Activated T-helper 1 cell treated with anti-CD3 and anti-CD28 coated beads, Interleukin-2, amount 50 U/mL, for 16 hours (primary cell): ENCODE data around the gene CACNA1B.

Source experiments
- DNase-seq, 2 donors: peaks; one replicate each; pipeline ENCODE4 v3.0.0-alpha.2; 2020; ENCODE audit warnings: low read depth in 1 of 2, low spot score in 1 of 2

The CACNA1B gene

GRCh38 chr9:137959641-137960411, 82.2 kb downstream of the CACNA1B start:
- DNase-seq: no peak

GRCh38 chr9:137960496-137960895, 82.9 kb downstream of the CACNA1B start:
- DNase-seq: no peak

GRCh38 chr9:137963525-137963924, 85.9 kb downstream of the CACNA1B start:
- DNase-seq: no peak

GRCh38 chr9:137965177-137965795, 87.7 kb downstream of the CACNA1B start:
- no peak for DNase-seq

GRCh38 chr9:137967280-137967953, 89.8 kb downstream of the CACNA1B start:
- no peak for DNase-seq

- DNase-seq: no peak
These were observed 90.7 kb downstream of the CACNA1B start for GRCh38 chr9:137968235-137968634.

GRCh38 chr9:137969008-137969407, 91.4 kb downstream of the CACNA1B start:
- DNase-seq: no peak

GRCh38 chr9:137969685-137970084, 92.1 kb downstream of the CACNA1B start:
- no peak for DNase-seq

- no peak for DNase-seq
These were observed 92.5 kb downstream of the CACNA1B start for GRCh38 chr9:137970098-137970497.

- DNase-seq: no peak
These were observed 93.3 kb downstream of the CACNA1B start for GRCh38 chr9:137970686-137971476.

- DNase-seq: no peak
These were observed 94.0 kb downstream of the CACNA1B start for GRCh38 chr9:137971477-137972138.

- DNase-seq: no peak
These were observed 94.9 kb downstream of the CACNA1B start for GRCh38 chr9:137972355-137972987.

- DNase-seq: no peak
These were observed 95.4 kb downstream of the CACNA1B start for GRCh38 chr9:137972988-137973470.

- no peak for DNase-seq
These were observed 96.3 kb downstream of the CACNA1B start for GRCh38 chr9:137973829-137974416.

GRCh38 chr9:137974746-137975526, 97.4 kb downstream of the CACNA1B start:
- DNase-seq: no peak

GRCh38 chr9:137975527-137975913, 97.9 kb downstream of the CACNA1B start:
- DNase-seq: no peak

- no peak for DNase-seq
These were observed 98.5 kb downstream of the CACNA1B start for GRCh38 chr9:137975936-137976565.

- DNase-seq: no peak
These were observed 100.1 kb downstream of the CACNA1B start for GRCh38 chr9:137977571-137978261.
